ENCODE measurements around the gene ANO2.

The ANO2 gene

GRCh38 chr12:5620896-5621295 is 324.2 kb downstream of the ANO2 start:
- TF ChIP-seq, protein P1, sequence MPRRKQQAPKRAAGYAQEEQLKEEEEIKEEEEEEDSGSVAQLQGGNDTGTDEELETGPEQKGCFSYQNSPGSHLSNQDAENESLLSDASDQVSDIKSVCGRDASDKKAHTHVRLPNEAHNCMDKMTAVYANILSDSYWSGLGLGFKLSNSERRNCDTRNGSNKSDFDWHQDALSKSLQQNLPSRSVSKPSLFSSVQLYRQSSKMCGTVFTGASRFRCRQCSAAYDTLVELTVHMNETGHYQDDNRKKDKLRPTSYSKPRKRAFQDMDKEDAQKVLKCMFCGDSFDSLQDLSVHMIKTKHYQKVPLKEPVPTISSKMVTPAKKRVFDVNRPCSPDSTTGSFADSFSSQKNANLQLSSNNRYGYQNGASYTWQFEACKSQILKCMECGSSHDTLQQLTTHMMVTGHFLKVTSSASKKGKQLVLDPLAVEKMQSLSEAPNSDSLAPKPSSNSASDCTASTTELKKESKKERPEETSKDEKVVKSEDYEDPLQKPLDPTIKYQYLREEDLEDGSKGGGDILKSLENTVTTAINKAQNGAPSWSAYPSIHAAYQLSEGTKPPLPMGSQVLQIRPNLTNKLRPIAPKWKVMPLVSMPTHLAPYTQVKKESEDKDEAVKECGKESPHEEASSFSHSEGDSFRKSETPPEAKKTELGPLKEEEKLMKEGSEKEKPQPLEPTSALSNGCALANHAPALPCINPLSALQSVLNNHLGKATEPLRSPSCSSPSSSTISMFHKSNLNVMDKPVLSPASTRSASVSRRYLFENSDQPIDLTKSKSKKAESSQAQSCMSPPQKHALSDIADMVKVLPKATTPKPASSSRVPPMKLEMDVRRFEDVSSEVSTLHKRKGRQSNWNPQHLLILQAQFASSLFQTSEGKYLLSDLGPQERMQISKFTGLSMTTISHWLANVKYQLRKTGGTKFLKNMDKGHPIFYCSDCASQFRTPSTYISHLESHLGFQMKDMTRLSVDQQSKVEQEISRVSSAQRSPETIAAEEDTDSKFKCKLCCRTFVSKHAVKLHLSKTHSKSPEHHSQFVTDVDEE (CRISPR knock-in tag; IDR thresholded peaks at IDR 0.05), result no peak
- no peak for TF ChIP-seq GLIS3 (CRISPR knock-in tag; IDR thresholded peaks at IDR 0.05)
- TF ChIP-seq PPARA (CRISPR knock-in tag; IDR thresholded peaks at IDR 0.05; ENCODE audit: borderline replicate concordance), result no peak
- TF ChIP-seq, protein P2, sequence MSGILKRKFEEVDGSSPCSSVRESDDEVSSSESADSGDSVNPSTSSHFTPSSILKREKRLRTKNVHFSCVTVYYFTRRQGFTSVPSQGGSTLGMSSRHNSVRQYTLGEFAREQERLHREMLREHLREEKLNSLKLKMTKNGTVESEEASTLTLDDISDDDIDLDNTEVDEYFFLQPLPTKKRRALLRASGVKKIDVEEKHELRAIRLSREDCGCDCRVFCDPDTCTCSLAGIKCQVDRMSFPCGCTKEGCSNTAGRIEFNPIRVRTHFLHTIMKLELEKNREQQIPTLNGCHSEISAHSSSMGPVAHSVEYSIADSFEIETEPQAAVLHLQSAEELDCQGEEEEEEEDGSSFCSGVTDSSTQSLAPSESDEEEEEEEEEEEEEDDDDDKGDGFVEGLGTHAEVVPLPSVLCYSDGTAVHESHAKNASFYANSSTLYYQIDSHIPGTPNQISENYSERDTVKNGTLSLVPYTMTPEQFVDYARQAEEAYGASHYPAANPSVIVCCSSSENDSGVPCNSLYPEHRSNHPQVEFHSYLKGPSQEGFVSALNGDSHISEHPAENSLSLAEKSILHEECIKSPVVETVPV (CRISPR knock-in tag; IDR thresholded peaks at IDR 0.05), result no peak
- no peak for TF ChIP-seq ZFP3 (CRISPR knock-in tag; IDR thresholded peaks at IDR 0.05)
- no peak for TF ChIP-seq TOX (CRISPR knock-in tag; IDR thresholded peaks at IDR 0.05; ENCODE audit: borderline replicate concordance)
- no peak for TF ChIP-seq BACH2 (CRISPR knock-in tag; IDR thresholded peaks at IDR 0.05; ENCODE audit: borderline replicate concordance)
- no peak for TF ChIP-seq ESRRG (CRISPR knock-in tag; IDR thresholded peaks at IDR 0.05)
- TF ChIP-seq OSR1 (CRISPR knock-in tag; IDR thresholded peaks at IDR 0.05), result no peak
- TF ChIP-seq ZNF70 (CRISPR knock-in tag; IDR thresholded peaks at IDR 0.05), result no peak
- no peak for TF ChIP-seq TCF4 (CRISPR knock-in tag; IDR thresholded peaks at IDR 0.05; ENCODE audit: borderline replicate concordance)
- no peak for TF ChIP-seq ZNF8 (CRISPR knock-in tag; IDR thresholded peaks at IDR 0.05)
- no peak for TF ChIP-seq SNAI2 (CRISPR knock-in tag; IDR thresholded peaks at IDR 0.05)
- TF ChIP-seq, protein P3, sequence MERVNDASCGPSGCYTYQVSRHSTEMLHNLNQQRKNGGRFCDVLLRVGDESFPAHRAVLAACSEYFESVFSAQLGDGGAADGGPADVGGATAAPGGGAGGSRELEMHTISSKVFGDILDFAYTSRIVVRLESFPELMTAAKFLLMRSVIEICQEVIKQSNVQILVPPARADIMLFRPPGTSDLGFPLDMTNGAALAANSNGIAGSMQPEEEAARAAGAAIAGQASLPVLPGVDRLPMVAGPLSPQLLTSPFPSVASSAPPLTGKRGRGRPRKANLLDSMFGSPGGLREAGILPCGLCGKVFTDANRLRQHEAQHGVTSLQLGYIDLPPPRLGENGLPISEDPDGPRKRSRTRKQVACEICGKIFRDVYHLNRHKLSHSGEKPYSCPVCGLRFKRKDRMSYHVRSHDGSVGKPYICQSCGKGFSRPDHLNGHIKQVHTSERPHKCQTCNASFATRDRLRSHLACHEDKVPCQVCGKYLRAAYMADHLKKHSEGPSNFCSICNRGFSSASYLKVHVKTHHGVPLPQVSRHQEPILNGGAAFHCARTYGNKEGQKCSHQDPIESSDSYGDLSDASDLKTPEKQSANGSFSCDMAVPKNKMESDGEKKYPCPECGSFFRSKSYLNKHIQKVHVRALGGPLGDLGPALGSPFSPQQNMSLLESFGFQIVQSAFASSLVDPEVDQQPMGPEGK (CRISPR knock-in tag; IDR thresholded peaks at IDR 0.05; ENCODE audit: borderline replicate concordance), result no peak
- no peak for TF ChIP-seq ZFP30 (CRISPR knock-in tag; IDR thresholded peaks at IDR 0.05)
- no peak for TF ChIP-seq RARB (CRISPR knock-in tag; IDR thresholded peaks at IDR 0.05)
- no peak for ATAC-seq

- no peak for TF ChIP-seq ZFP3 (CRISPR knock-in tag; IDR thresholded peaks at IDR 0.05)
- TF ChIP-seq ZC3H10 (CRISPR knock-in tag; IDR thresholded peaks at IDR 0.05), result no peak
- no peak for TF ChIP-seq ZNF565 (CRISPR knock-in tag; conservative IDR thresholded peaks at IDR 0.05; ENCODE audit: low read depth)
- TF ChIP-seq GLIS3 (CRISPR knock-in tag; IDR thresholded peaks at IDR 0.05), result no peak
- TF ChIP-seq ZFP30 (CRISPR knock-in tag; IDR thresholded peaks at IDR 0.05), result no peak
- TF ChIP-seq, protein P1 (CRISPR knock-in tag; IDR thresholded peaks at IDR 0.05), result no peak
- no peak for ATAC-seq
Observed at GRCh38 chr12:5619628-5620027, 325.4 kb downstream of the ANO2 start.

- ATAC-seq, result no peak
- TF ChIP-seq ISL1 (CRISPR knock-in tag; IDR thresholded peaks at IDR 0.05) (no peak), ESRRG (CRISPR knock-in tag; IDR thresholded peaks at IDR 0.05) (no peak), GLIS3 (CRISPR knock-in tag; IDR thresholded peaks at IDR 0.05) (no peak), ZFP3 (CRISPR knock-in tag; IDR thresholded peaks at IDR 0.05) (no peak), ZC3H10 (CRISPR knock-in tag; IDR thresholded peaks at IDR 0.05) (no peak), TCF4 (CRISPR knock-in tag; IDR thresholded peaks at IDR 0.05; ENCODE audit: borderline replicate concordance) (no peak), ZFP30 (CRISPR knock-in tag; IDR thresholded peaks at IDR 0.05) (no peak), ZNF70 (CRISPR knock-in tag; IDR thresholded peaks at IDR 0.05) (no peak), RARB (CRISPR knock-in tag; IDR thresholded peaks at IDR 0.05) (no peak), SNAI2 (CRISPR knock-in tag; IDR thresholded peaks at IDR 0.05) (no peak), ZNF8 (CRISPR knock-in tag; IDR thresholded peaks at IDR 0.05) (no peak), ARNTL (CRISPR knock-in tag; IDR thresholded peaks at IDR 0.05; ENCODE audit: borderline replicate concordance, low read depth) (no peak), TOX (CRISPR knock-in tag; IDR thresholded peaks at IDR 0.05; ENCODE audit: borderline replicate concordance) (no peak), CSDC2 (CRISPR knock-in tag; IDR thresholded peaks at IDR 0.05) (no peak), PPARA (CRISPR knock-in tag; IDR thresholded peaks at IDR 0.05; ENCODE audit: borderline replicate concordance) (no peak)
- TF ChIP-seq, protein P1 (CRISPR knock-in tag; IDR thresholded peaks at IDR 0.05), result no peak
- TF ChIP-seq, protein P3 (CRISPR knock-in tag; IDR thresholded peaks at IDR 0.05; ENCODE audit: borderline replicate concordance), result no peak
Observed at GRCh38 chr12:5616854-5617253, 328.2 kb downstream of the ANO2 start.

All from SK-N-SH treated with all-trans-retinoic acid at 6 μM for 48 hours (cell line).